SK-N-SH (cell line): ENCODE measurements around the gene ANKRD9.

Experiments used
- CTCF ChIP-seq: fragments of 200-600 bp; sonication (generic); IDR thresholded peaks from 2 replicates; pipeline ENCODE4 v1.6.1; 2017; ENCODE audit warnings: antibody characterized with exemption, mild to moderate bottlenecking, moderate library complexity
- RAD21 ChIP-seq: IDR thresholded peaks from 2 replicates; pipeline ENCODE4 v1.6.1; 2012; ENCODE audit warnings: mild to moderate bottlenecking, low read length
- SIN3A ChIP-seq: IDR thresholded peaks from 2 replicates; pipeline ENCODE4 v1.6.1; 2012; ENCODE audit warnings: low read depth, mild to moderate bottlenecking, low read length, moderate library complexity, borderline replicate concordance
- YY1 ChIP-seq: IDR thresholded peaks from 2 replicates; pipeline ENCODE4 v1.4.0; 2012; ENCODE audit warnings: low read depth, mild to moderate bottlenecking
- TF ChIP-seq, protein P1 (sequence below): IDR thresholded peaks from 2 replicates; pipeline ENCODE4 v1.4.0; 2012; ENCODE audit warnings: low read depth, borderline replicate concordance

GRCh38 chr14:102507857-102508312 is 1.7 kb downstream of the ANKRD9 start:
- TF ChIP-seq CTCF, result no peak
- TF ChIP-seq, protein P1, sequence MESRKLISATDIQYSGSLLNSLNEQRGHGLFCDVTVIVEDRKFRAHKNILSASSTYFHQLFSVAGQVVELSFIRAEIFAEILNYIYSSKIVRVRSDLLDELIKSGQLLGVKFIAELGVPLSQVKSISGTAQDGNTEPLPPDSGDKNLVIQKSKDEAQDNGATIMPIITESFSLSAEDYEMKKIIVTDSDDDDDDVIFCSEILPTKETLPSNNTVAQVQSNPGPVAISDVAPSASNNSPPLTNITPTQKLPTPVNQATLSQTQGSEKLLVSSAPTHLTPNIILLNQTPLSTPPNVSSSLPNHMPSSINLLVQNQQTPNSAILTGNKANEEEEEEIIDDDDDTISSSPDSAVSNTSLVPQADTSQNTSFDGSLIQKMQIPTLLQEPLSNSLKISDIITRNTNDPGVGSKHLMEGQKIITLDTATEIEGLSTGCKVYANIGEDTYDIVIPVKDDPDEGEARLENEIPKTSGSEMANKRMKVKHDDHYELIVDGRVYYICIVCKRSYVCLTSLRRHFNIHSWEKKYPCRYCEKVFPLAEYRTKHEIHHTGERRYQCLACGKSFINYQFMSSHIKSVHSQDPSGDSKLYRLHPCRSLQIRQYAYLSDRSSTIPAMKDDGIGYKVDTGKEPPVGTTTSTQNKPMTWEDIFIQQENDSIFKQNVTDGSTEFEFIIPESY, result no peak
- no peak for TF ChIP-seq YY1
- TF ChIP-seq RAD21, result no peak
- no peak for TF ChIP-seq SIN3A
